Stimulated activated memory B cell treated with anti-CD40 and anti-IgM and Interleukin-4, amounts not matched to agents 10 μg/mL and 1 μg/mL and 100 μg/mL, for 72 hours (primary cell): Measurements from ENCODE around the gene CDK5RAP2.

ENCODE experiments used
- ATAC-seq: fragments of 150-1000 bp; cut with Tn5 transposase; 2 replicates; pipeline ENCODE4 v1.10.0; 2021
- H3K27ac Mint-ChIP-seq: one replicate; pipeline ENCODE4 v1.8.0; 2022; ENCODE audit warnings: mild to moderate bottlenecking, mixed read lengths
- H3K27me3 Mint-ChIP-seq: one replicate; pipeline ENCODE4 v1.8.0; 2022; ENCODE audit warnings: mixed read lengths
- H3K36me3 Mint-ChIP-seq: one replicate; pipeline ENCODE4 v1.8.0; 2022; ENCODE audit warnings: mixed read lengths
- H3K4me1 Mint-ChIP-seq: one replicate; pipeline ENCODE4 v1.8.0; 2022; ENCODE audit warnings: mixed read lengths
- H3K4me3 Mint-ChIP-seq: one replicate; pipeline ENCODE4 v1.8.0; 2022; ENCODE audit warnings: mild to moderate bottlenecking, moderate library complexity, mixed read lengths
- H3K9me3 Mint-ChIP-seq: one replicate; pipeline ENCODE4 v1.8.0; 2022; ENCODE audit warnings: mixed read lengths

CDK5RAP2 gene

GRCh38 chr9:120456218-120456617, 123.7 kb downstream of the CDK5RAP2 start:
- H3K27ac Mint-ChIP-seq: no peak overlapping the region
- peaks cover 5% of the 10 kb centered on the region for H3K4me1 Mint-ChIP-seq
- H3K9me3 Mint-ChIP-seq: no peaks in the 10 kb centered on the region
- H3K27me3 Mint-ChIP-seq: no peaks in the 10 kb centered on the region
- H3K4me3 Mint-ChIP-seq: no peak overlapping the region
- H3K36me3 Mint-ChIP-seq: peaks cover 91% of the 10 kb centered on the region
- no peak for ATAC-seq

DNA sequence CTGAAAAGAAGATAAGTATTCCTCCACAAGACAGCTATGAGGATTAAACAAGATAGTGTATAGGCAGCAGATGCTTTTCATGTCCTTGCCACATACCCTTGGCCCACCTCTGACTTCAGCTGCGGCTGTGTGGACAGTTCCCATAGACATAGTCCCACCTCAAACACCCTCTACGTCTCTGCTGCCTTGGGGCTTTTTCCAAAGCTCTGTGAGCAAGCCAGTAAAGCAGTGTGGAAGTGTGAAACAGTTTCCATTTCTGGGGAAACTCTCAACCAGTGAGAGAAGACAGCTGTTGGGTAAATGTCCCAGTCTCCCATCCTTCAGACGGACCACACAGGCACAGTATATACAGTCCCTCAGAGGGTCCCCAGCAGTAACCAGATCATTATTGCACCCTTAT, 125.5 kb downstream of the CDK5RAP2 start:
- Mint-ChIP-seq H3K4me3 (no peak overlapping the region), H3K27ac (no peak overlapping the region), H3K36me3 (peaks cover 87% of the 10 kb centered on the region), H3K27me3 (no peaks in the 10 kb centered on the region), H3K4me1 (peaks cover 5% of the 10 kb centered on the region), H3K9me3 (no peaks in the 10 kb centered on the region)
- ATAC-seq: no peak

GRCh38 chr9:120453792-120454191, 126.2 kb downstream of the CDK5RAP2 start:
- ATAC-seq: no peak
- H3K27ac Mint-ChIP-seq: no peak overlapping the region
- no peak overlapping the region for H3K4me3 Mint-ChIP-seq
- no peaks in the 10 kb centered on the region for H3K27me3 Mint-ChIP-seq
- H3K36me3 Mint-ChIP-seq: peaks cover 88% of the 10 kb centered on the region
- H3K9me3 Mint-ChIP-seq: no peaks in the 10 kb centered on the region
- peaks cover 10% of the 10 kb centered on the region for H3K4me1 Mint-ChIP-seq

DNA sequence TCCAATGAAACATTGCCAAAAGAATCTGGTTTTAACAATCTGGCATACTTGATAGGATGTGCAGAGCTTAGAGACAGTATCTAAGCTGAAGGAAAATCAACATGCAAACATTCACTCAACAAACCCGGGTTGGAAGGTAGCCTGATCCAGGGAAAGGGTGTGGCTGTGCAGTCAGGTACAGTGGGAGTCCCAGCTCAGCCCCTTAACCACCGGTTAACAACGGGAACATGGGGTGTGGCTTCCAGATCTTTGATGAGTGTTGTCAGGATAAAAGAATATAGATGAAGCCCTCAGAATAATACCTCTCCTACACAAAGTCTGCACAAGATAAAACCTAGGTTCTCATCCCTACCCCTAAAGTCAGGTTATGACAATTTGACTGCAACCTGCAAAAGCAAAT, 127.3 kb downstream of the CDK5RAP2 start:
- H3K27ac Mint-ChIP-seq: no peak overlapping the region
- no peak for ATAC-seq
- no peaks in the 10 kb centered on the region for H3K27me3 Mint-ChIP-seq
- peaks cover 86% of the 10 kb centered on the region for H3K36me3 Mint-ChIP-seq
- H3K9me3 Mint-ChIP-seq: no peaks in the 10 kb centered on the region
- peaks cover 18% of the 10 kb centered on the region for H3K4me1 Mint-ChIP-seq
- H3K4me3 Mint-ChIP-seq: no peak overlapping the region

DNA sequence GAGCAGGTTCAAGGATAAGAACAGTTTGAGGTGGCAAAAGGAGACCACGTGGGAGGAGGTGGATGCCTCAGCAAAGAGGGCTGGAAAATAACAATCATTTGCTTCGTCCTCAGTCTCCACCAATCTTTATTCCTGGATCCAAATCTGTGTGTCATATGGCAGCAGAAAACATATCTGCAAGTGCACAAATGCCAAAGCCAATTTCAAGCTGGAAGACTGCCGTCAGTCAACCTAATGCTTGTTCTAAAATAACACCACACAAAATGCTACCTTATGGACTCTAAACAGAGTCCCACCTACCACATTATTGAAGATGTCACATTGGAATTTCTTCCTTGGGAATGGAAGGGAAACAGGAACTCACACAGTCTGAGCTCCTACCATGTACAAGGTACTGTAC, 129.1 kb downstream of the CDK5RAP2 start:
- Mint-ChIP-seq H3K27ac (no peak overlapping the region), H3K4me3 (no peak overlapping the region), H3K36me3 (peaks cover 79% of the 10 kb centered on the region), H3K4me1 (peaks cover 32% of the 10 kb centered on the region), H3K9me3 (peaks cover 4% of the 10 kb centered on the region), H3K27me3 (no peaks in the 10 kb centered on the region)
- ATAC-seq: no peak

- H3K27me3 Mint-ChIP-seq: no peaks in the 10 kb centered on the region
- peaks cover 4% of the 10 kb centered on the region for H3K9me3 Mint-ChIP-seq
- H3K27ac Mint-ChIP-seq: no peak overlapping the region
- H3K4me1 Mint-ChIP-seq: peaks cover 34% of the 10 kb centered on the region
- ATAC-seq: no peak
- no peak overlapping the region for H3K4me3 Mint-ChIP-seq
- peaks cover 66% of the 10 kb centered on the region for H3K36me3 Mint-ChIP-seq
Observed at GRCh38 chr9:120449566-120449965, 130.4 kb downstream of the CDK5RAP2 start.

DNA sequence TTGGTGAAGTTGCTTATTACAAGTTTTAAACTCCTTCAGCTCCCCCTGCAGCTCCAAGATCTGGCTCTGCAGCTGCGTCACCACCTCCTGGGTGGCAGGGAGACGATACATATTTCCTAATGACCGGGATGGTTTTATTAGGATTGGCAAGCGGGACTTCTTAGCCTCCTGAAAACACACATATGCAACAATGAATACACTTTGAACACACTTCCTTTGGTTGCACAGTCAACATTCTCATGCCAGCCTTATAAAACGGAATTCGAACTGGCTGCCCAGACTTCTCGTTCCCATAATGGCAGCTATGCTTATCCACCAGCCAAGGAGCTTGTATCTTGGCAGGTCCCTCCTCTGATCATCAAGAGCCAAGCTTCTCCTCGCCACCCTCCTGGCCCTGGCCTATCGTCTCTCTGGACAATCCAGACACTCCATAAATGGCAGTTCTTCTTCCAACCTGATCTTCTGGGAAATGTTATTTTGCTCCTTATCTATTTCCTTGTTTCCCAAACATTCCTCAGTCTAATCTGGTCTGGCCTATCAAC, 131.9 kb downstream of the CDK5RAP2 start:
- Mint-ChIP-seq H3K36me3 (peaks cover 57% of the 10 kb centered on the region), H3K27me3 (no peaks in the 10 kb centered on the region), H3K4me3 (no peak overlapping the region), H3K4me1 (peaks cover 32% of the 10 kb centered on the region), H3K27ac (peak overlapping the region; percentile 3), H3K9me3 (peaks cover 4% of the 10 kb centered on the region)
- no peak for ATAC-seq

DNA sequence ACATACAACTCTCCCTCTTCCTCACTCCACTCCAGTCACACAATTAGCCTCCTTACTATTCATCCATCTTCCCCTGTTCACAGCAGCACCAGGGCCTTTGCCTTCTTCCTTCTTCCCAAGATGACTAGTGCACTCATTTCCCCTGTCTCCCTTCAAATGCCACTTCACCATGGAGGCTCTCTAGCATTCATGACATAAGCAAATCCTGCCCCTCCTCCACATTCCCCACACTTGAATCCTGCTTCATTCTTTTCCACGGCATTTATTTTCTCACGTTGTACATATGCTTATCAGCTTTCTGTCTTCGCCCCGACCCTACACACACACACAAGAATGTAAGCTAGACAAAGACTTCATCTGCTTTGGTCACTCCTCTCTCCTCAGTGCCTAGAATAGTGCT, 133.3 kb downstream of the CDK5RAP2 start:
- H3K27me3 Mint-ChIP-seq: no peaks in the 10 kb centered on the region
- no peak overlapping the region for H3K4me3 Mint-ChIP-seq
- ATAC-seq: no peak
- peaks cover 4% of the 10 kb centered on the region for H3K9me3 Mint-ChIP-seq
- H3K36me3 Mint-ChIP-seq: peaks cover 57% of the 10 kb centered on the region
- H3K4me1 Mint-ChIP-seq: peaks cover 37% of the 10 kb centered on the region
- H3K27ac Mint-ChIP-seq: peak overlapping the region; percentile 3

- Mint-ChIP-seq H3K4me3 (no peak overlapping the region), H3K27ac (no peak overlapping the region), H3K4me1 (peaks cover 33% of the 10 kb centered on the region), H3K27me3 (no peaks in the 10 kb centered on the region), H3K9me3 (peaks cover 4% of the 10 kb centered on the region), H3K36me3 (peaks cover 57% of the 10 kb centered on the region)
- ATAC-seq: no peak
Observed at GRCh38 chr9:120443976-120444375, 136.0 kb downstream of the CDK5RAP2 start.

- Mint-ChIP-seq H3K4me1 (peaks cover 29% of the 10 kb centered on the region), H3K36me3 (peaks cover 54% of the 10 kb centered on the region), H3K9me3 (peaks cover 4% of the 10 kb centered on the region), H3K27me3 (no peaks in the 10 kb centered on the region), H3K27ac (no peak overlapping the region), H3K4me3 (no peak overlapping the region)
- ATAC-seq: no peak
Observed at GRCh38 chr9:120443489-120443888, 136.5 kb downstream of the CDK5RAP2 start.

GRCh38 chr9:120442308-120442995, 137.5 kb downstream of the CDK5RAP2 start:
- H3K4me1 Mint-ChIP-seq: peaks cover 23% of the 10 kb centered on the region
- no peaks in the 10 kb centered on the region for H3K27me3 Mint-ChIP-seq
- peaks cover 53% of the 10 kb centered on the region for H3K36me3 Mint-ChIP-seq
- ATAC-seq: no peak
- peaks cover 4% of the 10 kb centered on the region for H3K9me3 Mint-ChIP-seq
- peak overlapping the region; percentile 25 for H3K27ac Mint-ChIP-seq
- H3K4me3 Mint-ChIP-seq: no peak overlapping the region

DNA sequence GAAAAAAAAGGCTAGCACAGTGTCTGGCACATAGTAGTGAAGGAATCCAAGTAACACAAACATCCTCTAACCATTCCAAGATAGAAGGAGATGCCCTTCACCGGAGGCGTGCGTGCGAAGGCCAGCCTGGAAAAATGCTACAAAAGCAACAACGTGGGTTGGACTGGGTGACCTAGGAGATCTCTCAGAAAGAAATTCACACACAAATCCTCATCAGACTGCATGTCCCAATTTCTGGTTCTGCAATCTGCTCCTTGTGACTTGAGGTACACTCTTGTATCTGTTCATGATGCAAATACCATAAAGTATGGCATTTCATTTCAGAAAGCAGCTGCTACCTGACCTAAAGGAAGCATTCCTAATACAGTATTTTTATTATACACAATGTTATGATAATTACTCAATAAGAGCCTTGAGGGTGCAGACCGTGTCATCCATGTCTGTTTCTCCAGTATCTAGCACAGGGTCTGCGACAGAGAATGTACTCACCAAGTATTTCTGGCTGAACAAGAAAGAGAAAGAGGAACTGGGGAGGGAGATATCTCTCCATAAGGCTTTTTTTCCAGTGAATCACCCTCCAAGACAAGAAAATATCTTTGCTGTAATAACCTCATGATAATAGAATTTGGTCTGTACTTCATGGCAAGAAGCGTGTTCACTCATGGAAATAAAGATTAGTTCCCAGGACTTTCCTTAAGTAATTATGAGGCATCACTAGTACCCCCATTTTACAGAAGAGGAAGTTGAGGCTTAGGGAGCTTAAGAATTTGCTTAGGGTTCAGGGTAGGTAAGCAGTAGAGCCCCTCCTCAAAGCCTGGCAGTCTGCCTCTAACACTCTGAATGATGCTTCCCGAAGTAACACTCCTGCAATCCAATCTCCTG, 138.3 kb downstream of the CDK5RAP2 start:
- H3K27me3 Mint-ChIP-seq: no peaks in the 10 kb centered on the region
- peaks cover 54% of the 10 kb centered on the region for H3K36me3 Mint-ChIP-seq

GRCh38 chr9:120440791-120441190, 139.2 kb downstream of the CDK5RAP2 start:
- no peaks in the 10 kb centered on the region for H3K27me3 Mint-ChIP-seq
- peaks cover 8% of the 10 kb centered on the region for H3K4me1 Mint-ChIP-seq
- H3K4me3 Mint-ChIP-seq: no peak overlapping the region
- no peak overlapping the region for H3K27ac Mint-ChIP-seq
- ATAC-seq: no peak
- H3K9me3 Mint-ChIP-seq: no peaks in the 10 kb centered on the region
- peaks cover 48% of the 10 kb centered on the region for H3K36me3 Mint-ChIP-seq

More for the DNA sequence above, 138.3 kb downstream of the CDK5RAP2 start:
- Mint-ChIP-seq H3K27ac (peak overlapping the region; percentile 25), H3K9me3 (peaks cover 3% of the 10 kb centered on the region), H3K4me1 (peaks cover 17% of the 10 kb centered on the region), H3K4me3 (no peak overlapping the region)
- no peak for ATAC-seq

- Mint-ChIP-seq H3K9me3 (no peaks in the 10 kb centered on the region), H3K4me3 (no peak overlapping the region), H3K36me3 (peaks cover 53% of the 10 kb centered on the region), H3K4me1 (peaks cover 8% of the 10 kb centered on the region), H3K27me3 (no peaks in the 10 kb centered on the region), H3K27ac (peak overlapping the region; percentile 0)
- no peak for ATAC-seq
Observed at GRCh38 chr9:120439926-120440325, 140.0 kb downstream of the CDK5RAP2 start.

- Mint-ChIP-seq H3K4me1 (peaks cover 8% of the 10 kb centered on the region), H3K9me3 (no peaks in the 10 kb centered on the region), H3K4me3 (no peak overlapping the region), H3K27me3 (no peaks in the 10 kb centered on the region), H3K27ac (no peak overlapping the region), H3K36me3 (peaks cover 61% of the 10 kb centered on the region)
- ATAC-seq: no peak
Observed at GRCh38 chr9:120438836-120439546, 141.0 kb downstream of the CDK5RAP2 start.
